Lower leg skin (tissue), 4 donors: Measurements from ENCODE around the gene TRANK1. TPM values are rescaled to one million over a fixed set of nuclear protein-coding genes. Genes with fewer than 3 reads are reported as not detected.
A peak's percentile ranks its signal among the peaks of the same experiment; 100 is the strongest.

Experiments
- DNase-seq, 2 donors: peaks; one replicate each; pipeline ENCODE4 v3.0.0-alpha.2; 2019; ENCODE audit warnings: low spot score in 2 of 2
- H3K4me3 ChIP-seq: fragments of 200-600 bp; sonication (generic); 2 replicates; pipeline ENCODE4 v1.5.1; 2017; ENCODE audit warnings: mild to moderate bottlenecking, low read depth; ENCODE audit not compliant: poor library complexity, severe bottlenecking
- CTCF ChIP-seq, 3 donors: fragments of 450-650 bp; IDR thresholded peaks; one replicate each; pipeline ENCODE4 v1.5.1; 2016; ENCODE audit warnings: antibody characterized with exemption in 3 of 3, mild to moderate bottlenecking in 3 of 3, moderate library complexity in 2 of 3
- POLR2A ChIP-seq, 2 donors: fragments of 450-650 bp; IDR thresholded peaks; one replicate each; pipeline ENCODE4 v1.6.1; 2016 to 2017; ENCODE audit warnings: antibody characterized with exemption in 2 of 2, mild to moderate bottlenecking in 1 of 2, moderate library complexity in 1 of 2
- WGBS, 2 donors: methylation state at CpG; one replicate each; pipeline ENCODE4 v1.1.5; 2018; 5-methylcytosine and 5-hydroxymethylcytosine counted together
- intact Hi-C: fragments of 100-400 bp; cut with DNase I; formaldehyde crosslinking; loops from one replicate; pipeline ENCODE4 v1.15.0; 2023; ENCODE audit warnings: low total_unique reads
- total RNA-seq, 4 donors: library from RNA; depleted of rRNA; stranded (reverse); fragments of >200 nt; gene quantifications; one replicate each; pipeline ENCODE4 v1.1.0, GENCODE V29; 2016

TRANK1 gene
- total RNA-seq, 4 donors from 2014 or later = 2.6 to 5.1 (median 3.3) TPM

- TF ChIP-seq CTCF (IDR thresholded peaks at IDR 0.05) (no peak), POLR2A (IDR thresholded peaks at IDR 0.05) (no peak)
- 79 to 80% methylated on average over 2 of the region's 2 CpGs for WGBS, 2 donors
- no peak for DNase-seq
- intact Hi-C loops = no loop called here
- H3K4me3 ChIP-seq = no peak overlapping the region
Measured at GRCh38 chr3:36918050-36918449, 26.8 kb downstream of the TRANK1 start.

DNA sequence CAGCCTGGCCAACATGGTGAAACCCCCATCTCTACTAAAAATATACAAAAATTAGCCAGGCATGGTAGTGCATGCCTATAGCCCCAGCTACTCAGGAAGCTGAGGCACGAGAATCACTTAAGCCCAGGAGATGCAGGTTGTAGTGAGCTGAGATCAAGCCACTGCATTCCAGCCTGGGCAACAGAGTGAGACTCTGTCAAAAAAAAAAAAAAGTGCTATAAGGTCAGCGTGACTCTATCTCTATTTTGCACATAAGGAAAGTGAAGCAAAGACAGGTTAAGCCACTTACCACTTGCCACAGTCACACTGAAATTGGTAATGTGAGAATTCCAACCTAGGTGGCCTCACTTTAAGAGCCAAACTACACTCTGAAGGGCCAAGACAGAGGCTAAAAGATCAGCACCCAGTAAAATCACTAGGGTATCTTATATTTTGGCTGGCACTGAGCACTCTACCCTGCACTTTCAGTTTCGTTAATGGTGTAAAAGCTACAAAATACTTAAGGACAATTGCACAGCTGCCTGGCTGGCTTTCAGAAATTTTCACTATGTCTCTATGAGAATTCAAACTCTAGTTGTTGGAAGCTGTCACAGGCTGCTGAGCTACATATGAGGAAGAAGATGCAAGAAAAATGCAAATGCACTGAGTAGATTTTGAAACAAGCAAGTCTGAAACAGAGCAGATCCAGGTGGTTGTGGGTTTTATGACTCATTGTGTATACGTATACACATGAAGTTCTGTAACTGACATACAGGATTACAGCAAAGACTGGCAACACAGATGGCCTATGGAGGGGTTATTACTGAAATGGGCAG is 32.7 kb downstream of the TRANK1 start:
- 42 to 43% methylated on average over 4 of the region's 4 CpGs for WGBS, 2 donors
- DNase-seq = peak in 1 of 2 donors; percentile 46
- no peak overlapping the region for H3K4me3 ChIP-seq
- TF ChIP-seq CTCF (IDR thresholded peaks at IDR 0.05) (no peak), POLR2A (IDR thresholded peaks at IDR 0.05) (no peak)
- intact Hi-C loops = no loop called here

DNA sequence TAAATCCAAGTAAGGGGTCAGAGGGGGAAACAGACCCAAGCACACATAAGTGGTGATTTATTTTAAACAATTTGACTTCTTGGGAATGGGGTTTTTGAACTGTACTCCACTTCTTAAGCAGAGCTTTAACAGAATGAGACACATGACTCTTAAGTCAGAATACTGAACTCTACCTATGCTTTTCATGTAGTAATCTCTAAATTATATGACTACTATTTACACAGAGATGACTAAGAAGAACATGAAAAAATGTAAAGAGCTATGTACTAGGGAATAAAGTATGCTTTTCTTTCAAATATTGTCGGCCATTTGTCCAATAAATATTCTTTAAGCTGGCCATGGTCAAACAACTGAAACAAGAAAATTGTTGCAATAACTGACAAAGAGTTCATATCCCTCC is 35.2 kb downstream of the TRANK1 start:
- intact Hi-C loops = no loop called here
- no peak overlapping the region for H3K4me3 ChIP-seq
- 94 to 98% methylated on average over 1 of the region's 1 CpG for WGBS, 2 donors
- TF ChIP-seq CTCF (IDR thresholded peaks at IDR 0.05) = no peak
- TF ChIP-seq POLR2A (IDR thresholded peaks at IDR 0.05) = no peak
- DNase-seq = no peak

DNA sequence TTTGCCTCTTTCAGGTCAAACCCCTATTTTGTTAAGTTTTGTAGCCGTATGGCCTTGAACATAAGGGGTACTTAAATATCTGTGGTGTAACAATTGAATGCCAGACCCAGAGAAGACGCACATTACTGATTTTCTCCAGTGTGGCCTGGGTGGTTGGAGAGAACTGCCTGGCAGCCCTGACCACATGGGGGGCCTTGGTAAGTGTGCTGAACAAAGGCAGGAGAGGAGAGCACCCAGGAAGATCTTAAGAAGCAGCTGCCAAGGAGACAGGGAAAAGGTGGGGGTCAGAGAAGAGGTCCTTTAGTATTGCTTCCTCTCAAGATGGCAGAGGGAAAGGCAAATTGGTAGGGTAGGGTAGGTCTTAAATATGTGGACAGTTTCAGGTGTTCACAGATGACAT is 35.7 kb downstream of the TRANK1 start:
- no peak for TF ChIP-seq CTCF (IDR thresholded peaks at IDR 0.05)
- 92 to 96% methylated on average over 2 of the region's 2 CpGs for WGBS, 2 donors
- DNase-seq = peak in 1 of 2 donors; percentile 36
- no peak overlapping the region for H3K4me3 ChIP-seq
- intact Hi-C loops = no loop called here

GRCh38 chr3:36908647-36909180 is 36.1 kb downstream of the TRANK1 start:
- intact Hi-C loops = no loop called here
- WGBS, 2 donors = 86 to 96% methylated on average over 1 of the region's 1 CpG
- TF ChIP-seq POLR2A (IDR thresholded peaks at IDR 0.05) (no peak), CTCF (IDR thresholded peaks at IDR 0.05) (no peak)
- DNase-seq = no peak
- H3K4me3 ChIP-seq = no peak overlapping the region
